Adrenal gland (tissue), 12 donors: ENCODE results near the gene SLC43A2. TPM values are rescaled to one million over a fixed set of nuclear protein-coding genes. Genes with fewer than 3 reads are reported as not detected.
"Not testable (repeated sequence)": the region's sequence is repeated elsewhere in the genome, so short reads cannot be mapped to it uniquely, and the experiment has no call there.

Source experiments
- DNase-seq, 7 donors: peaks; one replicate each; pipeline ENCODE4 v3.0.0-alpha.2; 2019 to 2020
- H3K27ac ChIP-seq, 5 donors: fragments of 200-600 bp; sonication (generic) in 4 of 5; 1 replicate in 3 of 5; 2 replicates in 2 of 5; pipeline versions ENCODE4 v1.5.1 to v1.8.0; 2016 to 2020; ENCODE audit warnings: mild to moderate bottlenecking in 1 of 5
- H3K27me3 ChIP-seq: fragments of 200-600 bp; 2 replicates; pipeline ENCODE4 v1.8.0; 2021
- H3K36me3 ChIP-seq, 2 donors: fragments of 200-600 bp; replicated peaks in 1 of 2; 1 replicate in 1 of 2; 2 replicates in 1 of 2; pipeline versions ENCODE4 v1.5.1 to v1.8.0; 2018 to 2022
- H3K4me1 ChIP-seq, 2 donors: fragments of 200-600 bp; replicated peaks in 1 of 2; 1 replicate in 1 of 2; 2 replicates in 1 of 2; pipeline versions ENCODE4 v1.5.1 to v1.8.0; 2018 to 2021
- H3K4me3 ChIP-seq, 4 donors: fragments of 200-600 bp; sonication (generic) in 3 of 4; one replicate each; pipeline ENCODE4 v1.5.1; 2016 to 2018
- H3K9me3 ChIP-seq, 3 donors: fragments of 200-600 bp; sonication (generic) in 1 of 3; replicated peaks in 1 of 3; 1 replicate in 2 of 3; 2 replicates in 1 of 3; pipeline versions ENCODE4 v1.5.1 to v1.8.0; 2016 to 2021
- CTCF ChIP-seq, 6 experiments: fragments of 450-650 bp in 4 of 6; fragments of 200-600 bp in 2 of 6; sonication (generic) in 1 of 6; IDR thresholded peaks; 1 replicate in 5 of 6; 2 replicates in 1 of 6; pipeline versions ENCODE4 v1.5.1 to v1.8.0; 2016 to 2021; ENCODE audit warnings: antibody characterized with exemption in 6 of 6, mild to moderate bottlenecking in 2 of 6, moderate library complexity in 1 of 6
- POLR2A ChIP-seq, 2 donors: fragments of 450-650 bp; IDR thresholded peaks; one replicate each; pipeline ENCODE4 v1.6.1; 2017; ENCODE audit warnings: antibody characterized with exemption in 2 of 2, mild to moderate bottlenecking in 2 of 2, moderate library complexity in 1 of 2
- WGBS, 4 donors: extraction: QIAGEN DNeasy Blood & Tissue Kit in 2 of 4; methylation state at CpG; one replicate each; pipeline versions ENCODE4 v1.1.5 to v1.1.7; 2013 to 2017; 5-methylcytosine and 5-hydroxymethylcytosine counted together
- intact Hi-C, 2 donors: fragments of 100-400 bp; cut with DNase I; formaldehyde crosslinking; loops; one replicate each; pipeline versions ENCODE4 v1.14.1 to v1.15.0; 2022 to 2023
- polyA plus RNA-seq, 3 donors: library from polyadenylated mRNA; stranded (reverse); fragments of 200-250 nt in 2 of 3; fragments of 350-450 nt in 1 of 3; fragmentation: Illumina TruSeq in 1 of 3; extraction: RNeasy Lipid Tissue Mini Kit (QIAGEN cat#74804) in 1 of 3; gene quantifications; one replicate each; pipeline ENCODE4 v1.2.3, GENCODE V29; 2013 to 2014
- total RNA-seq, 9 donors: library from RNA; depleted of rRNA in 4 of 9; stranded (reverse); fragments of >200 nt in 4 of 9; fragments of 120-200 nt in 1 of 9; fragmentation: NEBNext Ultra II Directional in 1 of 9; extraction: Animal tissue kit (Norgen Biotek cat#: 25700) in 1 of 9; gene quantifications; one replicate each; pipeline versions ENCODE4 v1.1.0 to v1.2.4, GENCODE V29; 2013 to 2023
- donor health status: healthy with polysubstance abuse.
- donor health status: Bipolar disorder and iron deficiency.
- donor health status: DM: yes; HTN: yes; CAD: no.
- donor health status: DM: no; HTN: no; CAD: no.
- donor health status: DM: no; HTN: no; CAD: no.
- donor health status: DM: yes; HTN: yes; CAD: no.

The SLC43A2 gene
- total and polyA plus RNA-seq, 12 donors: 4.8 to 32.5 (median 15.6) TPM

- H3K27ac ChIP-seq: peak overlapping the region in 1 of 5 donors; percentile 17
- H3K4me3 ChIP-seq: no peak overlapping the region
- H3K9me3 ChIP-seq: no peaks in the 10 kb centered on the region
- peaks cover 0 to 100% of the 10 kb centered on the region in 2 donors for H3K36me3 ChIP-seq
- 87 to 93% (median 88%) methylated on average over 11 to 12 of the region's 12 CpGs for WGBS, 4 donors
- TF ChIP-seq POLR2A (IDR thresholded peaks at IDR 0.05) (no peak), CTCF (IDR thresholded peaks at IDR 0.05) (no peak)
- no peaks in the 10 kb centered on the region for H3K27me3 ChIP-seq
- DNase-seq: no peak
- H3K4me1 ChIP-seq: no peaks in the 10 kb centered on the region
- intact Hi-C loops: no loop called here
Measured at GRCh38 chr17:1661045-1661444, 32.4 kb upstream of the SLC43A2 start.

- TF ChIP-seq POLR2A (IDR thresholded peaks at IDR 0.05) (no peak), CTCF (IDR thresholded peaks at IDR 0.05) (no peak)
- intact Hi-C loops: loop anchor here in 1 of 2 donors (10.0 kb wide), 1 partner anchor 47 kb away; no protein-coding TSS in a partner anchor
- Histone ChIP-seq H3K36me3 (peaks cover 0 to 100% of the 10 kb centered on the region in 2 donors), H3K27me3 (no peaks in the 10 kb centered on the region), H3K4me3 (no peak overlapping the region), H3K27ac (no peak overlapping the region), H3K9me3 (no peaks in the 10 kb centered on the region), H3K4me1 (no peaks in the 10 kb centered on the region)
- no peak for DNase-seq
- WGBS, 4 donors: 89 to 92% (median 91%) methylated on average over 9 of the region's 9 CpGs
Measured at GRCh38 chr17:1658100-1658499, 29.5 kb upstream of the SLC43A2 start.

GRCh38 chr17:1653735-1654134 is 25.1 kb upstream of the SLC43A2 start:
- H3K27ac ChIP-seq: peak overlapping the region in 1 of 5 donors; percentile 37
- peaks cover 9 to 19% of the 10 kb centered on the region in 2 donors for H3K4me1 ChIP-seq
- H3K9me3 ChIP-seq: no peaks in the 10 kb centered on the region
- H3K36me3 ChIP-seq: peaks cover 0 to 85% of the 10 kb centered on the region in 2 donors
- no peaks in the 10 kb centered on the region for H3K27me3 ChIP-seq
- no peak overlapping the region for H3K4me3 ChIP-seq
- DNase-seq: no peak
- no peak for TF ChIP-seq POLR2A (IDR thresholded peaks at IDR 0.05)
- TF ChIP-seq CTCF (IDR thresholded peaks at IDR 0.05): no peak
- WGBS, 4 donors: 90 to 93% (median 92%) methylated on average over 12 to 14 of the region's 14 CpGs
- intact Hi-C loops: loop anchor here in 1 of 2 donors (10.0 kb wide), 1 partner anchor 51 kb away; no protein-coding TSS in a partner anchor

- peak overlapping the region in 2 of 5 donors; percentile 15 to 37 for H3K27ac ChIP-seq
- H3K36me3 ChIP-seq: peaks cover 0 to 75% of the 10 kb centered on the region in 2 donors
- intact Hi-C loops: loop anchor here in 1 of 2 donors (10.0 kb wide), 1 partner anchor 52 kb away; no protein-coding TSS in a partner anchor
- H3K4me3 ChIP-seq, H3K27me3 ChIP-seq, DNase-seq, H3K9me3 ChIP-seq: not testable (repeated sequence)
- H3K4me1 ChIP-seq: peaks cover 18 to 28% of the 10 kb centered on the region in 2 donors
- 78 to 87% (median 81%) methylated on average over 7 of the region's 7 CpGs for whole genome bisulfite sequencing, 4 donors
Measured at GRCh38 chr17:1652794-1653193, 24.2 kb upstream of the SLC43A2 start.

GRCh38 chr17:1651559-1651844 is 22.9 kb upstream of the SLC43A2 start:
- intact Hi-C loops: loop anchor here in 1 of 2 donors (10.0 kb wide), 1 partner anchor 53 kb away; no protein-coding TSS in a partner anchor
- H3K4me3 ChIP-seq: no peak overlapping the region
- H3K4me1 ChIP-seq: peaks cover 21 to 34% of the 10 kb centered on the region in 2 donors
- peak overlapping the region in 3 of 5 donors; percentile 69 to 98 (median 95) for H3K27ac ChIP-seq
- TF ChIP-seq POLR2A (IDR thresholded peaks at IDR 0.05) (no peak), CTCF (IDR thresholded peaks at IDR 0.05) (no peak)
- H3K36me3 ChIP-seq: peaks cover 0 to 62% of the 10 kb centered on the region in 2 donors
- H3K9me3 ChIP-seq: no peaks in the 10 kb centered on the region
- H3K27me3 ChIP-seq: no peaks in the 10 kb centered on the region
- DNase-seq: no peak
- 83 to 93% (median 88%) methylated on average over 4 of the region's 4 CpGs for WGBS, 4 donors
